ENCODE results near the gene GHITM.
"Not testable (repeated sequence)": the region's sequence is repeated elsewhere in the genome, so short reads cannot be mapped to it uniquely, and the experiment has no call there.

GHITM gene

GRCh38 chr10:84177541-84178141, 38.3 kb downstream of the GHITM start:
- H3K36me3 ChIP-seq (ENCODE audit: control insufficient read depth, insufficient read depth, low read length, severe bottlenecking), result no peaks in the 10 kb centered on the region
- H3K4me3 ChIP-seq (ENCODE audit: low read length), result no peak overlapping the region
- H3K9me3 ChIP-seq (ENCODE audit: control insufficient read depth, low read length), result no peaks in the 10 kb centered on the region
- H3K4me1 ChIP-seq (ENCODE audit: control insufficient read depth, insufficient read depth, low read length), result no peaks in the 10 kb centered on the region
- H3K9ac ChIP-seq (ENCODE audit: low read length), result no peak overlapping the region
- H3K27me3 ChIP-seq (replicated peaks; ENCODE audit: control insufficient read depth, insufficient read depth, low read length), result peaks cover 10% of the 10 kb centered on the region
- DNase-seq (ENCODE audit: low read depth), result no peak

DNA sequence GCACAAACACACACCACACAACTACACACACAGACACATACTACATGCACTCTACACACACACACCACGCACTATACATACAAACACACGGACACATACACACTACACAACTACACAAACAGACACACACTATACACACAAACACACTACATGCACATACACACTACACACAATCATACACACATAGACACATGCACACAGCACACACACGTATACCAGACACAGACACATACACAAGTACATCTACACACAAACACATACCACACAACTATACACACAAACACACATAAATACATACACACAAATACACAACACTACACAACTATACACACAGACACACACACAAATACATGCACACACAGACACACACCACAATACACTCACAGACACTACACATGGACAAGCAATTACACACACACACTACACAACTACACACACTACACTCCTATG, 38.9 kb downstream of the GHITM start:
- no peaks in the 10 kb centered on the region for H3K36me3 ChIP-seq (ENCODE audit: control insufficient read depth, insufficient read depth, low read length, severe bottlenecking)
- no peaks in the 10 kb centered on the region for H3K4me1 ChIP-seq (ENCODE audit: control insufficient read depth, insufficient read depth, low read length)
- DNase-seq (ENCODE audit: low read depth), result no peak
- H3K9me3 ChIP-seq (ENCODE audit: control insufficient read depth, low read length), result no peaks in the 10 kb centered on the region
- H3K4me3 ChIP-seq (ENCODE audit: low read length), result no peak overlapping the region
- H3K9ac ChIP-seq (ENCODE audit: low read length), result no peak overlapping the region
- peaks cover 14% of the 10 kb centered on the region for H3K27me3 ChIP-seq (replicated peaks; ENCODE audit: control insufficient read depth, insufficient read depth, low read length)

DNA sequence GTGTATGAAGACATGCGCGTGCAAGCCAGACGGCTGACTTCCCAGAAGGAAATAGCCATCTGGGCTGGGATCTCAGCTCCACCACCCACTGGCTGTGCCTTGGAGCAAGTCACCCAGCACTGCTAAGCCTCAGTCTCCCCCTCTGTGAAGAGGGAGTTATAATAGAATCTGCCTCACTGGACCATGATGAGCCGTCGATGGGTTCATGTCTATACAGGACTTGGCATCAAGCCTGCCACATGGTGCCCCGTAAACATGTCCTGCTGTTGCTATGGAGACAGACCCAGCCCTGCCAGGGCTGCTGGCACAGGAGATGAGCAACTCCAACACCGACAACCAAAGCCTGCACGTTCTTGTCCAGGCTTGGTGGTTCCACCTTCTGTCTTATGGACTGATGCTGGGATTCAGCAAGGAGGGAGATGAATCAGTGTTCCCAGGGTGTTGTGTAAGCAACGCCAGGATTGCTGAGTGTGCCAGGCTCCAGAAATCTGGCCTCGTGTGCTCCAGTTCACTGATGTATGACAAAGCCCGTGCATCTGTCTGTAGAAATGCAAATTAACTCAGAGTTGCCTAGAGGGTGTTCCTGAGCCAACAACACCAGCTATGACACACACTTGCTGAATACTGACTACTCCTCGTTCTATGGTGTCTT, 39.9 kb downstream of the GHITM start:
- Histone ChIP-seq H3K4me3 (ENCODE audit: low read length) (no peak overlapping the region), H3K4me1 (ENCODE audit: control insufficient read depth, insufficient read depth, low read length) (no peaks in the 10 kb centered on the region), H3K27me3 (replicated peaks; ENCODE audit: control insufficient read depth, insufficient read depth, low read length) (peaks cover 14% of the 10 kb centered on the region), H3K9ac (ENCODE audit: low read length) (no peak overlapping the region), H3K36me3 (ENCODE audit: control insufficient read depth, insufficient read depth, low read length, severe bottlenecking) (no peaks in the 10 kb centered on the region), H3K9me3 (ENCODE audit: control insufficient read depth, low read length) (no peaks in the 10 kb centered on the region)
- peak; percentile 39 for DNase-seq (ENCODE audit: low read depth)

- H3K9ac ChIP-seq (ENCODE audit: low read length); H3K4me1 ChIP-seq (ENCODE audit: control insufficient read depth, insufficient read depth, low read length); DNase-seq (ENCODE audit: low read depth); H3K36me3 ChIP-seq (ENCODE audit: control insufficient read depth, insufficient read depth, low read length, severe bottlenecking); H3K9me3 ChIP-seq (ENCODE audit: control insufficient read depth, low read length); H3K4me3 ChIP-seq (ENCODE audit: low read length): not testable (repeated sequence)
- H3K27me3 ChIP-seq (replicated peaks; ENCODE audit: control insufficient read depth, insufficient read depth, low read length), result peaks cover 22% of the 10 kb centered on the region
Observed at GRCh38 chr10:84180386-84180785, 41.1 kb downstream of the GHITM start.

DNA sequence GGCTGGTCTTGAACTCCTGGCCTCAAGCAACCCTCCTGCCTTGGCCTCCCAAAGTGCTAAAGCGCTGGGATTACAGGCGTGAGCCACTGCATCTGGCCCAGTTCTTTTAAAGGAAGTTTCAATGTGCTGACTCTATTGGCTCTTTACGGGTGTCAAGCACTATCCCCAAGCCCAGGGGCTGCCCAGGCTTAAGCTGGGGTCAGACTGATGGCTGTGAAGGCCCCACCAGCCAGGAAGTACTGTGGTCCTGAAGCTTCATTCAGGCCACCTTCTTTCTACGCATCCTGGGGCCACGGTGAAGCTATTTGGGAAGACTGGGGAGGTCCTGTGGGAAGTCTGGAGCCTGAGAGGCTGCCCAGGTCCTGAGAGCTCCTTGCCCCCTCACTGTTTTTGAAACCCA, 42.3 kb downstream of the GHITM start:
- no peaks in the 10 kb centered on the region for H3K4me1 ChIP-seq (ENCODE audit: control insufficient read depth, insufficient read depth, low read length)
- no peak for DNase-seq (ENCODE audit: low read depth)
- no peak overlapping the region for H3K9ac ChIP-seq (ENCODE audit: low read length)
- no peak overlapping the region for H3K4me3 ChIP-seq (ENCODE audit: low read length)
- H3K27me3 ChIP-seq (replicated peaks; ENCODE audit: control insufficient read depth, insufficient read depth, low read length), result peaks cover 31% of the 10 kb centered on the region
- H3K36me3 ChIP-seq (ENCODE audit: control insufficient read depth, insufficient read depth, low read length, severe bottlenecking), result no peaks in the 10 kb centered on the region
- no peaks in the 10 kb centered on the region for H3K9me3 ChIP-seq (ENCODE audit: control insufficient read depth, low read length)

DNA sequence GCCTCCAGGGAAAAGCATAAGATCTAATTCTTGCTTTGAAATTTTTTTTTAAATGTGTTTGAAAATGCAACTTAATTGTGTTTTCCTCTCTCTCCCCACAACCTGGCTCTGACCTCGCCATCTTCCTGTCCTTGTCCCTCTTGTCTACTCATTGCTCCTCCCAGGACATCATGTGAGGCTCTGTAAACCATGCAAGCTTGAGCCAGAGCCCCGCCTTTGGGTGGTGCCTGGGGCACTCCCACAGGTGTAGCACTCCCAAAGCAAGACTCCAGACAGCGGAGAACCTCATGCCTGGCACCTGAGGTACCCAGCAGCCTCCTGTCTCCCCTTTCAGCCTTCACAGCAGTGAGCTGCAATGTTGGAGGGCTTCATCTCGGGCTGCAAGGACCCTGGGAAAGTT, 45.2 kb downstream of the GHITM start:
- peaks cover 45% of the 10 kb centered on the region for H3K27me3 ChIP-seq (replicated peaks; ENCODE audit: control insufficient read depth, insufficient read depth, low read length)
- H3K4me3 ChIP-seq (ENCODE audit: low read length), result no peak overlapping the region
- H3K9ac ChIP-seq (ENCODE audit: low read length), result no peak overlapping the region
- H3K36me3 ChIP-seq (ENCODE audit: control insufficient read depth, insufficient read depth, low read length, severe bottlenecking), result no peaks in the 10 kb centered on the region
- H3K9me3 ChIP-seq (ENCODE audit: control insufficient read depth, low read length), result no peaks in the 10 kb centered on the region
- H3K4me1 ChIP-seq (ENCODE audit: control insufficient read depth, insufficient read depth, low read length), result no peaks in the 10 kb centered on the region
- no peak for DNase-seq (ENCODE audit: low read depth)

DNA sequence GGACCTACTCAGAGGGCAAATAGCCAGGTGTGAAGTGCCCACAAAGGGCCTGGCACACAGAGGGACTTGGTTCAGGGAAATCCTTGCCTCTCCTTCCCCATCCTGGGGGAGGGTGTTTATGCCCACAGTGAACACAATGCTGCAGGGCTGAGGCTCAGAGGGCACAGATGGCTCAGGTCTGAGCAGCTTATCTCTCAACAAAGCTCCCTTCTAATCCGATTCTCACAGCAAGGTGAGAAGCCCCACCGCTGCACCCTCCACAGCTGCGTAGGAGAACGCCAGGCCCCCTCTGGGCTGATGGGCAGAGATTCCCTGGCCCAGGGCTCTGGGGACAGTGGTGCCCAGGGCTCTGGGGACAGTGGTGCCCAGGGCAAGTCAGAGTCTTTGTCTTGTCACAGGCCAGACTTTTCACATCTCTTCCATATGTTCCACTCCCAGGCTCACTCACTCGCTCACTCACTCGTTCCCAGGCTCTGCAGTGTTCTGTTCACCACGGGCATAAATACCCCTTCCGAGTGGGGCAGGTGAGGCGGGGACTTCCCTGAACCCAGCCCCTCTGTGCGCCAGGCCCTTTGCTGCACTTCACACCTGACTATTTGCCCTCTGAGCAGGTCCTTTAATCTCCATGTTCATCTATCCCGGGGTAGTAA, 46.3 kb downstream of the GHITM start:
- H3K36me3 ChIP-seq (ENCODE audit: control insufficient read depth, insufficient read depth, low read length, severe bottlenecking), result no peaks in the 10 kb centered on the region
- no peaks in the 10 kb centered on the region for H3K4me1 ChIP-seq (ENCODE audit: control insufficient read depth, insufficient read depth, low read length)
- no peak overlapping the region for H3K4me3 ChIP-seq (ENCODE audit: low read length)
- no peak overlapping the region for H3K9ac ChIP-seq (ENCODE audit: low read length)
- H3K27me3 ChIP-seq (replicated peaks; ENCODE audit: control insufficient read depth, insufficient read depth, low read length), result peaks cover 50% of the 10 kb centered on the region
- DNase-seq (ENCODE audit: low read depth), result no peak
- no peaks in the 10 kb centered on the region for H3K9me3 ChIP-seq (ENCODE audit: control insufficient read depth, low read length)

GRCh38 chr10:84188815-84189214, 49.5 kb downstream of the GHITM start:
- DNase-seq (ENCODE audit: low read depth), result no peak
- Histone ChIP-seq H3K4me1 (ENCODE audit: control insufficient read depth, insufficient read depth, low read length) (no peaks in the 10 kb centered on the region), H3K4me3 (ENCODE audit: low read length) (no peak overlapping the region), H3K9me3 (ENCODE audit: control insufficient read depth, low read length) (no peaks in the 10 kb centered on the region), H3K9ac (ENCODE audit: low read length) (no peak overlapping the region), H3K36me3 (ENCODE audit: control insufficient read depth, insufficient read depth, low read length, severe bottlenecking) (no peaks in the 10 kb centered on the region), H3K27me3 (replicated peaks; ENCODE audit: control insufficient read depth, insufficient read depth, low read length) (peaks cover 65% of the 10 kb centered on the region)

DNA sequence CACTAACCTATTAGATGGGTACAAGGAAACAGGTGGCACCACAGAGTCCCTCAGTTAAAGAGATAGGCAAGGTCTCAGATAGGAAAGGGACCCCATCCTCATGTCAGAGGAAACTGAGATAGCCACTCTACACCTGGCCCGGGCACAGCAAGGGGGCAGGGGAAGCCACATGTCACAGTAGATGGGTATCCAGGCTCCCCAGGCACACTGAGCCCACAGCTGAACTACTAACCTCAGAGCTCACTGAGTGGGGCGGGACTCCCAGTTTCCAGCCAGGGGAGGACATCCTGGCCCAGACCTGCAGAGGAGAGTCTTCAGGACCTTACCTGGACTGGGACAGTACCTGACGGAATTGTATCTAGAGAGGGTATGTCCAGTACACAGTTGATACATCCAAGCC, 51.3 kb downstream of the GHITM start:
- H3K36me3 ChIP-seq (ENCODE audit: control insufficient read depth, insufficient read depth, low read length, severe bottlenecking), result no peaks in the 10 kb centered on the region
- no peak for DNase-seq (ENCODE audit: low read depth)
- H3K4me1 ChIP-seq (ENCODE audit: control insufficient read depth, insufficient read depth, low read length), result no peaks in the 10 kb centered on the region
- H3K27me3 ChIP-seq (replicated peaks; ENCODE audit: control insufficient read depth, insufficient read depth, low read length), result peaks cover 69% of the 10 kb centered on the region
- H3K9me3 ChIP-seq (ENCODE audit: control insufficient read depth, low read length), result no peaks in the 10 kb centered on the region
- H3K4me3 ChIP-seq (ENCODE audit: low read length), result no peak overlapping the region
- H3K9ac ChIP-seq (ENCODE audit: low read length), result no peak overlapping the region

- no peak for DNase-seq (ENCODE audit: low read depth)
- Histone ChIP-seq H3K9ac (ENCODE audit: low read length) (no peak overlapping the region), H3K4me1 (ENCODE audit: control insufficient read depth, insufficient read depth, low read length) (no peaks in the 10 kb centered on the region), H3K36me3 (ENCODE audit: control insufficient read depth, insufficient read depth, low read length, severe bottlenecking) (no peaks in the 10 kb centered on the region), H3K27me3 (replicated peaks; ENCODE audit: control insufficient read depth, insufficient read depth, low read length) (peaks cover 71% of the 10 kb centered on the region), H3K9me3 (ENCODE audit: control insufficient read depth, low read length) (no peaks in the 10 kb centered on the region), H3K4me3 (ENCODE audit: low read length) (no peak overlapping the region)
Observed at GRCh38 chr10:84191106-84191505, 51.8 kb downstream of the GHITM start.

- H3K4me3 ChIP-seq (ENCODE audit: low read length), result no peak overlapping the region
- no peaks in the 10 kb centered on the region for H3K4me1 ChIP-seq (ENCODE audit: control insufficient read depth, insufficient read depth, low read length)
- peaks cover 80% of the 10 kb centered on the region for H3K27me3 ChIP-seq (replicated peaks; ENCODE audit: control insufficient read depth, insufficient read depth, low read length)
- H3K9me3 ChIP-seq (ENCODE audit: control insufficient read depth, low read length), result no peaks in the 10 kb centered on the region
- DNase-seq (ENCODE audit: low read depth), result no peak
- H3K36me3 ChIP-seq (ENCODE audit: control insufficient read depth, insufficient read depth, low read length, severe bottlenecking), result no peaks in the 10 kb centered on the region
- no peak overlapping the region for H3K9ac ChIP-seq (ENCODE audit: low read length)
Observed at GRCh38 chr10:84193327-84193726, 54.0 kb downstream of the GHITM start.

All from adipocyte (in vitro differentiated cells).